ENCODE results near the gene ARFIP1.
"Not testable (repeated sequence)": the region's sequence is repeated elsewhere in the genome, so short reads cannot be mapped to it uniquely, and the experiment has no call there.

ARFIP1 gene

GRCh38 chr4:152785639-152786615, 6.2 kb downstream of the ARFIP1 start:
- DNase-seq (ENCODE audit: low spot score), result no peak

- DNase-seq (ENCODE audit: low spot score), result no peak
These were observed 6.9 kb downstream of the ARFIP1 start for GRCh38 chr4:152786627-152787026.

- DNase-seq (ENCODE audit: low spot score), result no peak
These were observed 16.1 kb downstream of the ARFIP1 start for GRCh38 chr4:152795891-152796290.

GRCh38 chr4:152803541-152803940, 23.8 kb downstream of the ARFIP1 start:
- no peak for DNase-seq (ENCODE audit: low spot score)

GRCh38 chr4:152805071-152805650, 25.4 kb downstream of the ARFIP1 start:
- DNase-seq (ENCODE audit: low spot score), result no peak

- no peak for DNase-seq (ENCODE audit: low spot score)
These were observed 26.1 kb downstream of the ARFIP1 start for GRCh38 chr4:152805818-152806217.

GRCh38 chr4:152806501-152807125, 26.9 kb downstream of the ARFIP1 start:
- DNase-seq (ENCODE audit: low spot score), result no peak

GRCh38 chr4:152807294-152807829, 27.6 kb downstream of the ARFIP1 start:
- DNase-seq (ENCODE audit: low spot score), result no peak

GRCh38 chr4:152808670-152809069, 28.9 kb downstream of the ARFIP1 start:
- no peak for DNase-seq (ENCODE audit: low spot score)

- no peak for DNase-seq (ENCODE audit: low spot score)
These were observed 31.0 kb downstream of the ARFIP1 start for GRCh38 chr4:152810715-152811287.

- DNase-seq (ENCODE audit: low spot score), result no peak
These were observed 35.3 kb downstream of the ARFIP1 start for GRCh38 chr4:152815078-152815477.

- DNase-seq (ENCODE audit: low spot score), result no peak
These were observed 37.6 kb downstream of the ARFIP1 start for GRCh38 chr4:152817331-152817730.

- DNase-seq (ENCODE audit: low spot score), result no peak
These were observed 39.4 kb downstream of the ARFIP1 start for GRCh38 chr4:152819026-152819645.

GRCh38 chr4:152820073-152820472, 40.3 kb downstream of the ARFIP1 start:
- DNase-seq (ENCODE audit: low spot score), result no peak

GRCh38 chr4:152822323-152822722, 42.6 kb downstream of the ARFIP1 start:
- DNase-seq (ENCODE audit: low spot score), result no peak

- no peak for DNase-seq (ENCODE audit: low spot score)
These were observed 44.8 kb downstream of the ARFIP1 start for GRCh38 chr4:152824561-152824960.

- no peak for DNase-seq (ENCODE audit: low spot score)
These were observed 45.6 kb downstream of the ARFIP1 start for GRCh38 chr4:152825336-152825735.

- no peak for DNase-seq (ENCODE audit: low spot score)
These were observed 48.4 kb downstream of the ARFIP1 start for GRCh38 chr4:152828122-152828521.

GRCh38 chr4:152831416-152831815, 51.7 kb downstream of the ARFIP1 start:
- DNase-seq (ENCODE audit: low spot score), result no peak

- no peak for DNase-seq (ENCODE audit: low spot score)
These were observed 57.2 kb downstream of the ARFIP1 start for GRCh38 chr4:152836936-152837335.

GRCh38 chr4:152839729-152840128, 60.0 kb downstream of the ARFIP1 start:
- not testable (repeated sequence) for DNase-seq (ENCODE audit: low spot score)
